H1 (cell line): ENCODE results near the gene RAB31. TPM values are rescaled to one million over a fixed set of nuclear protein-coding genes. Genes with fewer than 3 reads are reported as not detected.

ENCODE experiments used
- CTCF ChIA-PET: fragments of 300-600 bp; sonication (Branson Sonifier 250); formaldehyde crosslinking; loops from one replicate; lab custom pipeline; 2021; ENCODE audit not compliant: partially characterized antibody; lab: Charles Lee
- POLR2A ChIA-PET: fragments of 300-600 bp; sonication (Branson Sonifier 250); formaldehyde crosslinking; loops from one replicate; lab custom pipeline; 2021; ENCODE audit warnings: inconsistent platforms; ENCODE audit not compliant: partially characterized antibody; lab: Charles Lee
- DNase-seq, 2 experiments: peaks; one replicate each; pipeline versions ENCODE4 v3.0.0 to v3.0.0-alpha.2; 2010 to 2022; ENCODE audit warnings: low spot score in 2 of 2, low read depth in 1 of 2, mixed read lengths in 1 of 2
- FAIRE-seq: peaks from 2 replicates; lab custom pipeline; 2011; peaks lifted over from hg19 to GRCh38; lab: Jason Lieb, UNC
- H2AFZ ChIP-seq: 2 replicates; pipeline ENCODE4 v1.8.1; 2012; ENCODE audit warnings: low read length, inconsistent platforms
- H2AK5ac ChIP-seq: 2 replicates; pipeline ENCODE4 v1.6.1; 2013; ENCODE audit warnings: low read depth, low read length
- H2BK120ac ChIP-seq: replicated peaks from 2 replicates; pipeline ENCODE3; 2013; ENCODE audit warnings: low read depth, low read length, inconsistent platforms
- H2BK12ac ChIP-seq: 2 replicates; pipeline ENCODE4 v1.6.1; 2013; ENCODE audit warnings: low read depth, low read length
- H2BK15ac ChIP-seq: 2 replicates; pipeline ENCODE4 v1.6.1; 2013; ENCODE audit warnings: low read length
- H2BK20ac ChIP-seq: 2 replicates; pipeline ENCODE4 v1.6.1; 2013; ENCODE audit warnings: low read length
- H2BK5ac ChIP-seq: 2 replicates; pipeline ENCODE4 v1.6.1; 2013; ENCODE audit warnings: low read depth, low read length
- H3K14ac ChIP-seq: 2 replicates; pipeline ENCODE4 v1.6.1; 2013; ENCODE audit warnings: inconsistent platforms; ENCODE audit not compliant: insufficient read length
- H3K18ac ChIP-seq: 2 replicates; pipeline ENCODE4 v1.6.1; 2013; ENCODE audit warnings: low read length; ENCODE audit errors: extremely low read depth
- H3K23ac ChIP-seq: 2 replicates; pipeline ENCODE4 v1.6.1; 2013; ENCODE audit warnings: inconsistent platforms; ENCODE audit not compliant: insufficient read length
- H3K23me2 ChIP-seq: 2 replicates; pipeline ENCODE4 v1.6.1; 2013; ENCODE audit warnings: low read depth, low read length
- H3K27ac ChIP-seq: 2 replicates; pipeline ENCODE4 v1.6.1; 2011; ENCODE audit warnings: low read depth, low read length, inconsistent platforms
- H3K27me3 ChIP-seq, 4 experiments: replicated peaks in 1 of 4; 1 replicate in 1 of 4; 2 replicates in 3 of 4; pipeline versions ENCODE4 v1.6.1 to v1.8.1; 2011 to 2013; ENCODE audit warnings: low read length in 3 of 4, mild to moderate bottlenecking in 3 of 4, inconsistent platforms in 2 of 4, mixed read lengths in 2 of 4, moderate library complexity in 1 of 4; ENCODE audit not compliant: control insufficient read depth in 3 of 4, insufficient read depth in 3 of 4; ENCODE audit errors: extremely low read depth in 1 of 4
- H3K36me3 ChIP-seq, 4 experiments: 2 replicates each; pipeline versions ENCODE4 v1.6.1 to v1.8.1; 2011 to 2013; ENCODE audit warnings: mild to moderate bottlenecking in 4 of 4, low read length in 3 of 4, moderate library complexity in 2 of 4, control low read depth in 1 of 4, inconsistent platforms in 1 of 4; ENCODE audit not compliant: insufficient read depth in 4 of 4, control insufficient read depth in 2 of 4
- H3K4ac ChIP-seq: replicated peaks from 2 replicates; pipeline ENCODE3; 2013; ENCODE audit warnings: low read length, low read depth, mixed read lengths, inconsistent platforms; ENCODE audit not compliant: insufficient read length
- H3K4me1 ChIP-seq, 4 experiments: replicated peaks in 1 of 4; 1 replicate in 1 of 4; 2 replicates in 3 of 4; pipeline versions ENCODE4 v1.6.1 to v1.8.1; 2011 to 2013; ENCODE audit warnings: low read length in 3 of 4, inconsistent platforms in 2 of 4, mixed read lengths in 1 of 4; ENCODE audit not compliant: insufficient read depth in 4 of 4, control insufficient read depth in 3 of 4
- H3K4me2 ChIP-seq, 2 experiments: 2 replicates each; pipeline versions ENCODE4 v1.6.1 to v1.8.1; 2011 to 2013; ENCODE audit warnings: low read depth in 2 of 2, low read length in 2 of 2, control low read depth in 1 of 2, inconsistent platforms in 1 of 2, mild to moderate bottlenecking in 1 of 2; ENCODE audit not compliant: insufficient read depth in 1 of 2
- H3K4me3 ChIP-seq, 4 experiments: fragments of 200-600, 300-600 bp in 1 of 4; sonication (generic), shearing (Covaris generic), sonication (Bioruptor Twin) in 1 of 4; 2 replicates each; pipeline versions ENCODE4 v1.5.1 to v1.8.1; 2011 to 2016; ENCODE audit warnings: low read length in 4 of 4, low read depth in 3 of 4, control low read depth in 2 of 4, inconsistent platforms in 2 of 4, mild to moderate bottlenecking in 2 of 4, mixed read lengths in 1 of 4, moderate library complexity in 1 of 4; ENCODE audit not compliant: insufficient read depth in 2 of 4; ENCODE audit errors: extremely low read depth in 1 of 4
- H3K56ac ChIP-seq: replicated peaks from 2 replicates; pipeline ENCODE3; 2013; ENCODE audit warnings: low read depth, mild to moderate bottlenecking, mixed read lengths, low read length, inconsistent platforms; ENCODE audit not compliant: insufficient read length
- H3K79me1 ChIP-seq: 2 replicates; pipeline ENCODE4 v1.6.1; 2013; ENCODE audit warnings: low read depth, low read length, control low read depth
- H3K79me2 ChIP-seq, 2 experiments: 2 replicates each; pipeline versions ENCODE4 v1.6.1 to v1.8.1; 2012 to 2013; ENCODE audit warnings: low read length in 2 of 2, mild to moderate bottlenecking in 2 of 2, inconsistent platforms in 1 of 2; ENCODE audit not compliant: insufficient read depth in 2 of 2, control insufficient read depth in 1 of 2
- H3K9ac ChIP-seq, 4 experiments: replicated peaks in 1 of 4; 1 replicate in 1 of 4; 2 replicates in 3 of 4; pipeline versions ENCODE4 v1.6.1 to v1.8.1; 2011 to 2013; ENCODE audit warnings: low read depth in 3 of 4, low read length in 3 of 4, control low read depth in 2 of 4, mild to moderate bottlenecking in 2 of 4, moderate library complexity in 2 of 4, inconsistent platforms in 1 of 4; ENCODE audit errors: extremely low read depth in 1 of 4
- H3K9me3 ChIP-seq, 2 experiments: 2 replicates each; pipeline versions ENCODE4 v1.6.1 to v1.8.1; 2012 to 2013; ENCODE audit warnings: mild to moderate bottlenecking in 2 of 2, moderate library complexity in 2 of 2, control low read depth in 1 of 2, inconsistent platforms in 1 of 2, low read depth in 1 of 2, low read length in 1 of 2, mixed read lengths in 1 of 2; ENCODE audit not compliant: insufficient read depth in 2 of 2
- H4K20me1 ChIP-seq, 2 experiments: replicated peaks in 1 of 2; 2 replicates each; pipeline versions ENCODE3 to v1.8.1; 2011 to 2013; ENCODE audit warnings: inconsistent platforms in 2 of 2, low read length in 2 of 2, mild to moderate bottlenecking in 1 of 2; ENCODE audit not compliant: insufficient read depth in 2 of 2, control insufficient read depth in 1 of 2
- H4K5ac ChIP-seq: 2 replicates; pipeline ENCODE4 v1.6.1; 2013; ENCODE audit warnings: low read length, low read depth, mixed read lengths, inconsistent platforms; ENCODE audit not compliant: insufficient read length
- H4K8ac ChIP-seq: 2 replicates; pipeline ENCODE4 v1.8.0; 2013; ENCODE audit warnings: mild to moderate bottlenecking, moderate library complexity, low read length, inconsistent platforms; ENCODE audit not compliant: insufficient read depth; ENCODE audit errors: extremely low read depth
- H4K91ac ChIP-seq: replicated peaks from 2 replicates; pipeline ENCODE3; 2013; ENCODE audit warnings: low read length, mixed read lengths, inconsistent platforms; ENCODE audit not compliant: insufficient read length
- CBX5 ChIP-seq: fragments of 300-800, 300-1000 bp; sonication (generic); IDR thresholded peaks from 2 replicates; pipeline ENCODE4 v1.7.1; 2016; ENCODE audit warnings: antibody characterized with exemption, low read length, low read depth
- EP300 ChIP-seq, 2 experiments: IDR thresholded peaks; 1 replicate in 1 of 2; 2 replicates in 1 of 2; pipeline ENCODE4 v1.6.1; 2011 to 2012; ENCODE audit warnings: low read depth in 2 of 2, low read length in 2 of 2, mild to moderate bottlenecking in 2 of 2, borderline replicate concordance in 1 of 2, inconsistent platforms in 1 of 2, moderate library complexity in 1 of 2
- HDAC6 ChIP-seq: IDR thresholded peaks from one replicate; pipeline ENCODE4 v1.7.1; 2012; ENCODE audit warnings: low read depth, mild to moderate bottlenecking, inconsistent platforms, low read length, moderate library complexity
- JUND ChIP-seq: IDR thresholded peaks from 2 replicates; pipeline ENCODE4 v1.6.1; 2011; ENCODE audit warnings: mild to moderate bottlenecking, improper control_type of control experiment, low read length
- NRF1 ChIP-seq: IDR thresholded peaks from 2 replicates; pipeline ENCODE4 v1.6.1; 2011; ENCODE audit warnings: mild to moderate bottlenecking, low read depth, low read length, improper control_type of control experiment
- POU5F1 ChIP-seq: IDR thresholded peaks from 2 replicates; pipeline ENCODE4 v1.6.1; 2011; ENCODE audit warnings: low read depth, mild to moderate bottlenecking, low read length, moderate library complexity
- SAP30 ChIP-seq: fragments of 300-600 bp; sonication (generic); IDR thresholded peaks from 2 replicates; pipeline ENCODE4 v1.7.1; 2012; ENCODE audit warnings: low read length, moderate library complexity, mild to moderate bottlenecking, inconsistent platforms; ENCODE audit not compliant: insufficient read depth, insufficient replicate concordance
- TAF1 ChIP-seq: IDR thresholded peaks from 2 replicates; pipeline ENCODE4 v1.6.1; 2011; ENCODE audit warnings: mild to moderate bottlenecking, low read depth, low read length
- WGBS, 2 experiments: shearing (Covaris generic) in 1 of 2; methylation state at CpG; one replicate each; pipeline versions ENCODE4 v1.1.6 to v1.1.7; 2013 to 2015; ENCODE audit warnings: low lambda C conversion rate in 2 of 2, mixed read lengths in 2 of 2, inconsistent platforms in 1 of 2, low coverage in 1 of 2, missing lambda C conversion rate in 1 of 2; ENCODE audit not compliant: insufficient replicate concordance in 2 of 2, insufficient coverage in 1 of 2, insufficient read length in 1 of 2; ENCODE audit errors: extremely low coverage in 1 of 2, missing lambda C conversion rate in 1 of 2; 5-methylcytosine and 5-hydroxymethylcytosine counted together
- long read RNA-seq, 2 experiments: library from RNA in 1 of 2; library from capped mRNA in 1 of 2; stranded (forward); transcript quantifications; one replicate each; pipeline ENCODE4 v2.0.0, GENCODE V29; 2021; ENCODE audit warnings: inconsistent platforms in 1 of 2
- polyA minus RNA-seq, 3 experiments: library from RNA; depleted of rRNA, polyadenylated mRNA; stranded (reverse); fragments of >200 nt; gene quantifications; 1 replicate in 2 of 3; 2 replicates in 1 of 3; pipeline ENCODE4 v1.2.3, GENCODE V29; 2011
- polyA plus RNA-seq, 7 experiments: library from polyadenylated mRNA; depleted of rRNA in 3 of 7; stranded (reverse) in 5 of 7; unstranded in 2 of 7; fragments of >200 nt in 5 of 7; fragments of 200-250 nt in 2 of 7; gene quantifications; 1 replicate in 5 of 7; 2 replicates in 1 of 7; 4 replicates in 1 of 7; pipeline versions ENCODE4 v1.2.1 to v1.2.3, GENCODE V29; 2011 to 2013; ENCODE audit warnings: missing spikeins in 2 of 7, mixed read lengths in 2 of 7
- total RNA-seq: library from RNA; stranded (reverse); fragmentation: NEBNext Ultra II Directional; extraction: Animal tissue kit (Norgen Biotek cat#: 25700); gene quantifications from 2 replicates; pipeline ENCODE4 v1.2.1, GENCODE V29; 2021

RAB31 gene, protein sequence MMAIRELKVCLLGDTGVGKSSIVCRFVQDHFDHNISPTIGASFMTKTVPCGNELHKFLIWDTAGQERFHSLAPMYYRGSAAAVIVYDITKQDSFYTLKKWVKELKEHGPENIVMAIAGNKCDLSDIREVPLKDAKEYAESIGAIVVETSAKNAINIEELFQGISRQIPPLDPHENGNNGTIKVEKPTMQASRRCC
- total RNA-seq (39.3 and 40.9 TPM in 2 replicates), polyA plus RNA-seq (2011; rRNA removed) (15.2 TPM in 2 replicates), polyA minus RNA-seq (2011; rRNA and poly(A)+ RNA removed) (54.0 and 57.9 TPM in 2 replicates)
- 16.7 TPM for polyA plus RNA-seq (2011; cell fraction: cytosol; rRNA removed)
- polyA plus RNA-seq (2011; cell fraction: nucleus; rRNA removed) = 27.4 TPM
- polyA plus RNA-seq (2012, experiment 1 of 2) = 17.8 to 28.0 TPM (median 22.6 TPM) in 4 replicates
- 6.0 TPM for polyA plus RNA-seq (2012, experiment 2 of 2)
- 65.4 TPM for polyA plus RNA-seq (2013, experiment 1 of 2)
- 69.7 TPM for polyA plus RNA-seq (2013, experiment 2 of 2)
- polyA minus RNA-seq (2011; cell fraction: cytosol; rRNA and poly(A)+ RNA removed) = 14.6 TPM
- polyA minus RNA-seq (2011; cell fraction: nucleus; rRNA and poly(A)+ RNA removed) = 33.4 TPM
- long read RNA-seq, experiment 1, full-length matches to known transcripts = 12 of 32 reads
- long read RNA-seq, experiment 1, partial matches to known transcripts = 19 of 32 reads
- long read RNA-seq, experiment 1, other reads (novel, unspliced or antisense) = 1 of 32 reads
- long read RNA-seq, experiment 2, full-length matches to known transcripts = 4 of 18 reads
- long read RNA-seq, experiment 2, partial matches to known transcripts = 2 of 18 reads
- long read RNA-seq, experiment 2, other reads (novel, unspliced or antisense) = 12 of 18 reads

DNA sequence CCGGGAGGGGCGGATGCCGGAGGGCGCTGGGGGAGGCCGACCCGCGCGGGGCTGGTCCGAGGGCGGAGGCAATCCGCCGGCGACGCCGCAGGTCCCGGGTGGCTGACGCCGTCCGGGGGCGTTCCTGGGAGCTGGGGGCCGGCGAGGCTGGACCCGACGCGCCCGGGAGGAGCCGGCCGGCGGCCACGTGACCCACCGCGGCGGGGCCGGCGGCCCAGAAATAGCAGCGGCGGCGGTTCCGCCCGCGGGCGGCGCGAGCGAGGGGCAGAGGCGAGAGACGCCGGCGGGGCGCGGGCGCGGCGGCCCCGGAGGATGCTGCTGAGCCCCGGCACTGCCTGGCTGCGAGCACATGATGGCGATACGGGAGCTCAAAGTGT lies at the start of gene RAB31:
Gene RAB31, plus strand, starts transcription at position 245 of the 377 bp plus-strand sequence. Its CDS starts 105 bp downstream, at position 350.
- Histone ChIP-seq H4K91ac (peak within 1 kb of the TSS; percentile 10), H2BK15ac (no peak within 1 kb of the TSS; the same call in 1 of the 2 replicates), H3K4ac (no peak within 1 kb of the TSS), H3K9ac (peak within 1 kb of the TSS; percentile 54 to 74 (median 62)), H3K36me3 (no peaks in the 10 kb centered on the region), H3K79me1 (peaks cover 3% of the 10 kb centered on the region; the same call in 1 of the 2 replicates), H2BK120ac (no peak within 1 kb of the TSS), H3K14ac (no peak within 1 kb of the TSS), H3K23ac (no peak within 1 kb of the TSS), H3K4me1 (peaks cover 4 to 13% (median 8%) of the 10 kb centered on the region in 4 experiments; a peak in 6 of 7 replicates), H2AFZ (peak within 1 kb of the TSS; percentile 55), H3K79me2 (0 out of 4 replicates have a peak, but pooled peaks cover 0 to 4% of the 10 kb centered on the region in 2 experiments), H4K8ac (peak within 1 kb of the TSS; percentile 78), H3K27ac (no peak within 1 kb of the TSS), H3K27me3 (peaks cover 0 to 37% (median 31%) of the 10 kb centered on the region in 4 experiments; a peak in 5 of 7 replicates), H2BK5ac (no peak within 1 kb of the TSS; the same call in 1 of the 2 replicates), H3K9me3 (no peaks in the 10 kb centered on the region), H3K4me3 (peak within 1 kb of the TSS; percentile 70 to 87 (median 82)), H3K56ac (no peak within 1 kb of the TSS), H3K18ac (peak within 1 kb of the TSS; percentile 57; the same call in 1 of the 2 replicates), H2BK20ac (peak within 1 kb of the TSS; percentile 53; the same call in 1 of the 2 replicates), H2AK5ac (no peak within 1 kb of the TSS), H4K5ac (no peak within 1 kb of the TSS), H3K23me2 (peaks cover 17% of the 10 kb centered on the region; the same call in 1 of the 2 replicates), H2BK12ac (peak within 1 kb of the TSS; percentile 91), H3K4me2 (peak within 1 kb of the TSS; percentile 85 to 97), H4K20me1 (peaks cover 0 to 2% of the 10 kb centered on the region in 2 experiments)
- ChIA-PET CTCF (interaction anchor here (1.1 to 1.7 kb wide), 2 partner anchors 14 to 39 kb away, joined by 3 to 4 read pairs; no protein-coding TSS in a partner anchor), POLR2A (interaction anchor here (1.0 to 1.2 kb wide), 2 partner anchors 15 to 98 kb away, joined by 3 read pairs; no protein-coding TSS in a partner anchor)
- 1% methylated on average over 28 of the region's 59 CpGs; no CpG with 5 or more reads in 1 of the 2 experiments for WGBS, 2 experiments
- DNase-seq (peak in 1 of 2 experiments; percentile 66), FAIRE-seq (no peak)
- no peak for TF ChIP-seq SAP30
- TF ChIP-seq POU5F1 = no peak
- TF ChIP-seq EP300 (IDR thresholded peaks at IDR 0.05; ENCODE audit: borderline replicate concordance in 1 of 2, low read depth in 2 of 2, low read length in 2 of 2) = no peak
- peak; percentile 61; the same call in 1 of the 2 replicates for TF ChIP-seq TAF1
- no peak for TF ChIP-seq HDAC6
- no peak for TF ChIP-seq NRF1
- TF ChIP-seq JUND = no peak
- no peak for TF ChIP-seq CBX5
